HepG2 (cell line): Measurements from ENCODE around the gene CBX2. TPM values are rescaled to one million over a fixed set of nuclear protein-coding genes. Genes with fewer than 3 reads are reported as not detected.
A peak's percentile ranks its signal among the peaks of the same experiment; 100 is the strongest.

Source experiments
- AGO2 ChIP-seq: fragments of 200-400 bp; formaldehyde crosslinking; optimal IDR thresholded peaks from 2 replicates; pipeline ENCODE3; 2017; ENCODE audit warnings: mild to moderate bottlenecking, low read depth, low read length, moderate library complexity
- ARID2 ChIP-seq: sonication (generic); formaldehyde crosslinking; IDR thresholded peaks from 2 replicates; pipeline ENCODE4 v1.8.1; 2022; ENCODE audit warnings: mild to moderate bottlenecking, missing genetic modification reagents, borderline replicate concordance
- CBX5 ChIP-seq: sonication (generic); formaldehyde crosslinking; IDR thresholded peaks from 2 replicates; pipeline ENCODE4 v1.4.0; 2020; ENCODE audit warnings: missing genetic modification reagents, borderline replicate concordance
- FOSL1 ChIP-seq: sonication (generic); formaldehyde crosslinking; IDR thresholded peaks from 2 replicates; pipeline ENCODE4 v1.9.0; 2021; ENCODE audit warnings: missing genetic modification reagents, borderline replicate concordance
- GTF3A ChIP-seq: sonication (generic); formaldehyde crosslinking; conservative IDR thresholded peaks from 2 replicates; pipeline ENCODE4 v1.4.0; 2020; ENCODE audit warnings: mild to moderate bottlenecking, missing genetic modification reagents
- HNF1B ChIP-seq: sonication (generic); formaldehyde crosslinking; IDR thresholded peaks from 2 replicates; pipeline ENCODE4 v1.5.1; 2020; ENCODE audit warnings: mild to moderate bottlenecking, moderate library complexity, missing genetic modification reagents
- KMT2A ChIP-seq: sonication (generic); formaldehyde crosslinking; IDR thresholded peaks from 2 replicates; pipeline ENCODE4 v1.4.0; 2020; ENCODE audit warnings: missing genetic modification reagents
- MAFG ChIP-seq: sonication (generic); formaldehyde crosslinking; IDR thresholded peaks from 2 replicates; pipeline ENCODE4 v1.5.1; 2020; ENCODE audit warnings: mild to moderate bottlenecking, missing genetic modification reagents
- MBNL3 ChIP-seq: fragments of 250-450 bp; sonication (Bioruptor Pico); conservative IDR thresholded peaks from 2 replicates; pipeline ENCODE4 v1.8.0; 2022; ENCODE audit warnings: mild to moderate bottlenecking, inconsistent platforms
- MED13 ChIP-seq: sonication (generic); formaldehyde crosslinking; IDR thresholded peaks from 2 replicates; pipeline ENCODE4 v1.5.0; 2020; ENCODE audit warnings: missing genetic modification reagents
- MTA3 ChIP-seq: sonication (generic); formaldehyde crosslinking; IDR thresholded peaks from 2 replicates; pipeline ENCODE4 v1.4.0; 2020; ENCODE audit warnings: missing genetic modification reagents
- NBN ChIP-seq: fragments of 450-650 bp; conservative IDR thresholded peaks from 2 replicates; pipeline ENCODE4 v1.6.1; 2017
- RARA ChIP-seq: IDR thresholded peaks from 2 replicates; pipeline ENCODE4 v1.6.1; 2016; ENCODE audit warnings: missing genetic modification reagents, missing compliant biosample characterization
- REXO4 ChIP-seq: sonication (generic); formaldehyde crosslinking; IDR thresholded peaks from 2 replicates; pipeline ENCODE4 v1.8.0; 2022; ENCODE audit warnings: missing genetic modification reagents, mild to moderate bottlenecking, borderline replicate concordance
- SALL2 ChIP-seq: sonication (generic); formaldehyde crosslinking; IDR thresholded peaks from 2 replicates; pipeline ENCODE4 v1.8.1; 2023; ENCODE audit warnings: mild to moderate bottlenecking, missing genetic modification reagents, inconsistent platforms
- SOX6 ChIP-seq, 2 experiments: fragments of 450-650 bp in 1 of 2; sonication (generic) in 1 of 2; formaldehyde crosslinking in 1 of 2; IDR thresholded peaks; 2 replicates each; pipeline versions ENCODE4 v1.4.0 to v1.6.1; 2017 to 2020; ENCODE audit warnings: antibody characterized with exemption in 1 of 2, mild to moderate bottlenecking in 1 of 2, missing genetic modification reagents in 1 of 2
- STAG1 ChIP-seq: sonication (generic); formaldehyde crosslinking; IDR thresholded peaks from 2 replicates; pipeline ENCODE4 v1.4.0; 2020; ENCODE audit warnings: missing genetic modification reagents
- ZFAT ChIP-seq: sonication (generic); formaldehyde crosslinking; conservative IDR thresholded peaks from 2 replicates; pipeline ENCODE4 v1.8.1; 2023; ENCODE audit warnings: missing genetic modification reagents, inconsistent platforms
- ZNF205 ChIP-seq: IDR thresholded peaks from 2 replicates; pipeline ENCODE4 v1.6.1; 2018; ENCODE audit warnings: missing biosample characterization, missing genetic modification reagents
- ZNF451 ChIP-seq: sonication (generic); formaldehyde crosslinking; IDR thresholded peaks from 2 replicates; pipeline ENCODE4 v1.5.0; 2020; ENCODE audit warnings: mild to moderate bottlenecking, missing genetic modification reagents
- ZNF616 ChIP-seq: sonication (generic); formaldehyde crosslinking; IDR thresholded peaks from 2 replicates; pipeline ENCODE4 v1.5.0; 2020; ENCODE audit warnings: low read depth, mild to moderate bottlenecking, missing genetic modification reagents
- ZNF670 ChIP-seq: sonication (generic); formaldehyde crosslinking; IDR thresholded peaks from 2 replicates; pipeline ENCODE4 v1.8.0; 2022; ENCODE audit warnings: mild to moderate bottlenecking, missing genetic modification reagents, borderline replicate concordance
- polyA plus RNA-seq, 8 experiments: library from polyadenylated mRNA; depleted of rRNA in 3 of 8; stranded (reverse) in 7 of 8; unstranded in 1 of 8; fragments of >200 nt; fragmentation: Illumina TruSeq in 4 of 8; extraction: Trizol in 4 of 8; gene quantifications; 2 replicates each; pipeline versions ENCODE4 v1.2.1 to v1.2.3, GENCODE V29; 2011 to 2016; ENCODE audit warnings: low read depth in 4 of 8, missing spikeins in 1 of 8, mixed read lengths in 1 of 8; ENCODE audit not compliant: insufficient read depth in 1 of 8
- total RNA-seq, 5 experiments: library from RNA; depleted of rRNA; stranded (reverse); fragments of >200 nt; fragmentation: Illumina TruSeq; extraction: Trizol; gene quantifications; 2 replicates each; pipeline ENCODE4 v1.2.3, GENCODE V29; 2016; ENCODE audit warnings: low read depth in 1 of 5
- TF ChIP-seq, protein P1 (sequence below): sonication (generic); formaldehyde crosslinking; IDR thresholded peaks from 2 replicates; pipeline ENCODE4 v1.4.0; 2020; ENCODE audit warnings: low read depth, mild to moderate bottlenecking, missing genetic modification reagents
- TF ChIP-seq, protein P2 (sequence below): sonication (generic); formaldehyde crosslinking; IDR thresholded peaks from 2 replicates; pipeline ENCODE4 v1.8.0; 2022; ENCODE audit warnings: mild to moderate bottlenecking, missing genetic modification reagents
- TF ChIP-seq, protein P3 (sequence below): IDR thresholded peaks from 2 replicates; pipeline ENCODE4 v1.6.1; 2016
- TF ChIP-seq, protein P4 (sequence below): sonication (generic); formaldehyde crosslinking; IDR thresholded peaks from 2 replicates; pipeline ENCODE4 v1.5.0; 2020; ENCODE audit warnings: mild to moderate bottlenecking, low read depth, missing genetic modification reagents, borderline replicate concordance

Gene CBX2
- total and polyA plus RNA-seq, 2 of the 13 experiments (the other 11 are each of a cell fraction or from before 2014, with no cell fraction given): 14.5 to 31.1 TPM

GRCh38 chr17:79821331-79822095 lies 43.6 kb downstream of the CBX2 start (continued):
- TF ChIP-seq, protein P1, sequence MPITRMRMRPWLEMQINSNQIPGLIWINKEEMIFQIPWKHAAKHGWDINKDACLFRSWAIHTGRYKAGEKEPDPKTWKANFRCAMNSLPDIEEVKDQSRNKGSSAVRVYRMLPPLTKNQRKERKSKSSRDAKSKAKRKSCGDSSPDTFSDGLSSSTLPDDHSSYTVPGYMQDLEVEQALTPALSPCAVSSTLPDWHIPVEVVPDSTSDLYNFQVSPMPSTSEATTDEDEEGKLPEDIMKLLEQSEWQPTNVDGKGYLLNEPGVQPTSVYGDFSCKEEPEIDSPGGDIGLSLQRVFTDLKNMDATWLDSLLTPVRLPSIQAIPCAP (CRISPR knock-in tag): no peak; the same call in 1 of the 2 replicates
- TF ChIP-seq RARA (peak; percentile 93), GTF3A (CRISPR knock-in tag) (no peak), ARID2 (no peak), ZNF205 (CRISPR knock-in tag) (peak; percentile 92), ZNF616 (CRISPR knock-in tag) (no peak; the same call in 1 of the 2 replicates), ZNF670 (CRISPR knock-in tag) (peak; percentile 80; the same call in 1 of the 2 replicates), REXO4 (CRISPR knock-in tag) (no peak), HNF1B (CRISPR knock-in tag) (peak; percentile 66), MBNL3 (no peak), ZFAT (CRISPR knock-in tag) (no peak), AGO2 (no peak), ZNF451 (CRISPR knock-in tag) (no peak), MED13 (CRISPR knock-in tag) (no peak), SALL2 (CRISPR knock-in tag) (peak; percentile 72; the same call in 1 of the 2 replicates), SOX6 (IDR thresholded peaks at IDR 0.05) (no peak), SOX6 (CRISPR knock-in tag; IDR thresholded peaks at IDR 0.05) (peak; percentile 94), CBX5 (CRISPR knock-in tag) (peak; percentile 62; the same call in 1 of the 2 replicates), MTA3 (CRISPR knock-in tag) (no peak), FOSL1 (CRISPR knock-in tag) (no peak), KMT2A (no peak), MAFG (CRISPR knock-in tag) (no peak), STAG1 (CRISPR knock-in tag) (no peak), NBN (no peak)
- TF ChIP-seq, protein P2, sequence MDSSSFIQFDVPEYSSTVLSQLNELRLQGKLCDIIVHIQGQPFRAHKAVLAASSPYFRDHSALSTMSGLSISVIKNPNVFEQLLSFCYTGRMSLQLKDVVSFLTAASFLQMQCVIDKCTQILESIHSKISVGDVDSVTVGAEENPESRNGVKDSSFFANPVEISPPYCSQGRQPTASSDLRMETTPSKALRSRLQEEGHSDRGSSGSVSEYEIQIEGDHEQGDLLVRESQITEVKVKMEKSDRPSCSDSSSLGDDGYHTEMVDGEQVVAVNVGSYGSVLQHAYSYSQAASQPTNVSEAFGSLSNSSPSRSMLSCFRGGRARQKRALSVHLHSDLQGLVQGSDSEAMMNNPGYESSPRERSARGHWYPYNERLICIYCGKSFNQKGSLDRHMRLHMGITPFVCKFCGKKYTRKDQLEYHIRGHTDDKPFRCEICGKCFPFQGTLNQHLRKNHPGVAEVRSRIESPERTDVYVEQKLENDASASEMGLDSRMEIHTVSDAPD (CRISPR knock-in tag): no peak
- TF ChIP-seq, protein P3, sequence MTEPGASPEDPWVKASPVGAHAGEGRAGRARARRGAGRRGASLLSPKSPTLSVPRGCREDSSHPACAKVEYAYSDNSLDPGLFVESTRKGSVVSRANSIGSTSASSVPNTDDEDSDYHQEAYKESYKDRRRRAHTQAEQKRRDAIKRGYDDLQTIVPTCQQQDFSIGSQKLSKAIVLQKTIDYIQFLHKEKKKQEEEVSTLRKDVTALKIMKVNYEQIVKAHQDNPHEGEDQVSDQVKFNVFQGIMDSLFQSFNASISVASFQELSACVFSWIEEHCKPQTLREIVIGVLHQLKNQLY (CRISPR knock-in tag): peak; percentile 74; the same call in 1 of the 2 replicates
- TF ChIP-seq, protein P4, sequence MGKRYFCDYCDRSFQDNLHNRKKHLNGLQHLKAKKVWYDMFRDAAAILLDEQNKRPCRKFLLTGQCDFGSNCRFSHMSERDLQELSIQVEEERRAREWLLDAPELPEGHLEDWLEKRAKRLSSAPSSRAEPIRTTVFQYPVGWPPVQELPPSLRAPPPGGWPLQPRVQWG: no peak
